SK-N-SH treated with all-trans-retinoic acid at 6 μM for 48 hours (cell line): ENCODE data around the gene WNT7A.

Experiments used
- ATAC-seq: fragments of 200-7000 bp; cut with Tn5 transposase; 3 replicates; pipeline ENCODE4 v1.9.1; 2020; ENCODE audit warnings: mild to moderate bottlenecking, moderate library complexity
- BACH2 ChIP-seq: fragments of 250-450 bp; sonication (Bioruptor Pico); IDR thresholded peaks from 2 replicates; pipeline ENCODE4 v1.9.0; 2021; ENCODE audit warnings: mild to moderate bottlenecking, borderline replicate concordance
- CREB5 ChIP-seq: fragments of 250-450 bp; sonication (Bioruptor Pico); IDR thresholded peaks from 2 replicates; pipeline ENCODE4 v1.5.1; 2020; ENCODE audit warnings: low read depth, mild to moderate bottlenecking, moderate library complexity
- CSRNP3 ChIP-seq: fragments of 250-450 bp; sonication (Bioruptor Pico); IDR thresholded peaks from 2 replicates; pipeline ENCODE4 v1.5.1; 2021; ENCODE audit warnings: mild to moderate bottlenecking, moderate library complexity
- ESRRG ChIP-seq: fragments of 250-450 bp; sonication (Bioruptor Pico); IDR thresholded peaks from 2 replicates; pipeline ENCODE4 v1.6.1; 2021; ENCODE audit warnings: mild to moderate bottlenecking
- GLIS3 ChIP-seq: fragments of 250-450 bp; sonication (Bioruptor Pico); IDR thresholded peaks from 2 replicates; pipeline ENCODE4 v1.5.0; 2020; ENCODE audit warnings: mild to moderate bottlenecking, moderate library complexity
- ISL1 ChIP-seq: fragments of 250-450 bp; sonication (Bioruptor Pico); IDR thresholded peaks from 2 replicates; pipeline ENCODE4 v2.1.2; 2022; ENCODE audit warnings: mild to moderate bottlenecking, moderate library complexity
- OSR1 ChIP-seq: fragments of 250-450 bp; sonication (Bioruptor Pico); IDR thresholded peaks from 2 replicates; pipeline ENCODE4 v1.8.0; 2022; ENCODE audit warnings: moderate library complexity, mild to moderate bottlenecking, inconsistent platforms
- PATZ1 ChIP-seq: fragments of 250-450 bp; sonication (Bioruptor Pico); IDR thresholded peaks from 2 replicates; pipeline ENCODE4 v1.8.0; 2020; ENCODE audit warnings: mild to moderate bottlenecking, moderate library complexity, borderline replicate concordance
- POU6F1 ChIP-seq: fragments of 250-450 bp; sonication (Bioruptor Pico); IDR thresholded peaks from 2 replicates; pipeline ENCODE4 v1.8.0; 2021; ENCODE audit warnings: low read depth, mild to moderate bottlenecking, moderate library complexity, borderline replicate concordance
- PPARA ChIP-seq: fragments of 250-450 bp; sonication (Bioruptor Pico); IDR thresholded peaks from 2 replicates; pipeline ENCODE4 v1.5.0; 2020; ENCODE audit warnings: mild to moderate bottlenecking, borderline replicate concordance
- RARB ChIP-seq: fragments of 250-450 bp; sonication (Bioruptor Pico); IDR thresholded peaks from 2 replicates; pipeline ENCODE4 v1.8.0; 2021; ENCODE audit warnings: mild to moderate bottlenecking, moderate library complexity
- SNAI2 ChIP-seq: fragments of 250-450 bp; sonication (Bioruptor Pico); IDR thresholded peaks from 2 replicates; pipeline ENCODE4 v1.5.0; 2020; ENCODE audit warnings: mild to moderate bottlenecking, moderate library complexity
- TCF4 ChIP-seq: fragments of 250-450 bp; sonication (Bioruptor Pico); IDR thresholded peaks from 2 replicates; pipeline ENCODE4 v1.8.0; 2021; ENCODE audit warnings: mild to moderate bottlenecking, moderate library complexity, borderline replicate concordance
- TOX ChIP-seq: fragments of 250-450 bp; sonication (Bioruptor Pico); IDR thresholded peaks from 2 replicates; pipeline ENCODE4 v1.8.0; 2021; ENCODE audit warnings: mild to moderate bottlenecking, moderate library complexity, borderline replicate concordance
- TSHZ2 ChIP-seq: fragments of 250-450 bp; sonication (Bioruptor Pico); IDR thresholded peaks from 2 replicates; pipeline ENCODE4 v1.5.0; 2020; ENCODE audit warnings: mild to moderate bottlenecking, moderate library complexity
- ZC3H10 ChIP-seq: fragments of 250-450 bp; sonication (Bioruptor Pico); IDR thresholded peaks from 2 replicates; pipeline ENCODE4 v1.5.1; 2021; ENCODE audit warnings: mild to moderate bottlenecking, moderate library complexity
- ZFP3 ChIP-seq: fragments of 250-450 bp; sonication (Bioruptor Pico); IDR thresholded peaks from 2 replicates; pipeline ENCODE4 v1.5.0; 2020; ENCODE audit warnings: mild to moderate bottlenecking, moderate library complexity
- ZFP30 ChIP-seq: fragments of 450-650 bp; formaldehyde crosslinking; IDR thresholded peaks from 2 replicates; pipeline ENCODE4 v1.5.0; 2022; ENCODE audit warnings: mild to moderate bottlenecking, moderate library complexity
- ZNF8 ChIP-seq: fragments of 450-650 bp; formaldehyde crosslinking; IDR thresholded peaks from 2 replicates; pipeline ENCODE4 v1.5.0; 2020; ENCODE audit warnings: mild to moderate bottlenecking, moderate library complexity

WNT7A gene

GRCh38 chr3:13844911-13845310, 35.0 kb downstream of the WNT7A start (continued):
- TF ChIP-seq TOX (CRISPR knock-in tag) (no peak), ZC3H10 (no peak), RARB (no peak), TCF4 (CRISPR knock-in tag) (no peak)

GRCh38 chr3:13844286-13844685, 35.6 kb downstream of the WNT7A start:
- ATAC-seq: no peak

GRCh38 chr3:13843351-13843750, 36.5 kb downstream of the WNT7A start:
- no peak for ATAC-seq
- no peak for TF ChIP-seq SNAI2 (CRISPR knock-in tag)
- TF ChIP-seq ZC3H10: no peak
- TF ChIP-seq CSRNP3 (CRISPR knock-in tag): no peak
- TF ChIP-seq ZNF8 (CRISPR knock-in tag): no peak
- TF ChIP-seq POU6F1: no peak
- no peak for TF ChIP-seq GLIS3 (CRISPR knock-in tag)
- no peak for TF ChIP-seq ISL1 (CRISPR knock-in tag)

More at GRCh38 chr3:13844286-13844685, 35.6 kb downstream of the WNT7A start:
- TF ChIP-seq ISL1 (CRISPR knock-in tag) (no peak), ZFP30 (CRISPR knock-in tag) (no peak), GLIS3 (CRISPR knock-in tag) (no peak), BACH2 (no peak), TOX (CRISPR knock-in tag) (no peak), ZC3H10 (no peak), POU6F1 (no peak), OSR1 (CRISPR knock-in tag) (no peak), ZFP3 (CRISPR knock-in tag) (no peak), ESRRG (CRISPR knock-in tag) (no peak), RARB (no peak), SNAI2 (CRISPR knock-in tag) (no peak), TSHZ2 (no peak), CREB5 (CRISPR knock-in tag) (no peak), PATZ1 (no peak), PPARA (no peak)
